A673 (cell line): ENCODE results near the gene OSBPL3. TPM values are rescaled to one million over a fixed set of nuclear protein-coding genes. Genes with fewer than 3 reads are reported as not detected.

ENCODE experiments used
- BruUV-seq: library from RNA; stranded (reverse); fragments of 400-500 nt; replicated peaks from 2 replicates; lab custom pipeline; 2021; lab: Mats Ljungman, UMichigan
- CTCF ChIA-PET: fragments of 300-600 bp; sonication (Branson Sonifier 250); formaldehyde crosslinking; loops from one replicate; lab custom pipeline; 2022; ENCODE audit warnings: antibody characterized with exemption; lab: Charles Lee
- POLR2A ChIA-PET: fragments of 300-600 bp; sonication (Branson Sonifier 250); formaldehyde crosslinking; loops from one replicate; lab custom pipeline; 2022; ENCODE audit warnings: antibody characterized with exemption; ENCODE audit not compliant: low non-redundant PET; lab: Charles Lee
- DNase-seq: peaks from one replicate; pipeline ENCODE4 v3.0.0-alpha.2; 2015; ENCODE audit warnings: low spot score
- H3K27ac ChIP-seq: fragments of 200-600 bp; sonication (generic); 2 replicates; pipeline ENCODE4 v1.5.1; 2016; ENCODE audit warnings: mixed run types, low read depth, mild to moderate bottlenecking, mixed read lengths, antibody characterized with exemption, low read length; ENCODE audit not compliant: poor library complexity, severe bottlenecking
- H3K27me3 ChIP-seq: fragments of 200-600 bp; sonication (generic); replicated peaks from 2 replicates; pipeline ENCODE4 v1.6.1; 2017; ENCODE audit warnings: mixed run types, low read depth, mild to moderate bottlenecking, mixed read lengths, antibody characterized with exemption, low read length; ENCODE audit not compliant: insufficient read depth, poor library complexity
- H3K36me3 ChIP-seq: fragments of 200-600 bp; sonication (generic); 2 replicates; pipeline ENCODE4 v1.6.1; 2016; ENCODE audit warnings: mixed run types, mild to moderate bottlenecking, mixed read lengths, antibody characterized with exemption, low read length; ENCODE audit not compliant: insufficient read depth, poor library complexity, severe bottlenecking
- H3K4me1 ChIP-seq: fragments of 200-600 bp; sonication (generic); 2 replicates; pipeline ENCODE4 v1.6.1; 2017; ENCODE audit warnings: mixed run types, mild to moderate bottlenecking, mixed read lengths, antibody characterized with exemption, low read length; ENCODE audit not compliant: insufficient read depth, poor library complexity, severe bottlenecking
- H3K4me3 ChIP-seq: fragments of 200-600 bp; sonication (generic); 2 replicates; pipeline ENCODE4 v1.5.1; 2016; ENCODE audit warnings: low read depth, mixed run types, mild to moderate bottlenecking, mixed read lengths, low read length; ENCODE audit not compliant: poor library complexity, severe bottlenecking
- H3K9me3 ChIP-seq: fragments of 200-600 bp; sonication (generic); 2 replicates; pipeline ENCODE4 v1.6.1; 2016; ENCODE audit warnings: mixed run types, low read depth, mild to moderate bottlenecking, mixed read lengths, antibody characterized with exemption, low read length; ENCODE audit not compliant: poor library complexity, severe bottlenecking
- EZH2 ChIP-seq: fragments of 200-600 bp; sonication (generic); IDR thresholded peaks from 2 replicates; pipeline ENCODE4 v1.6.1; 2017; ENCODE audit warnings: borderline replicate concordance, low read depth, mild to moderate bottlenecking, mixed read lengths, antibody characterized with exemption, low read length; ENCODE audit not compliant: poor library complexity, severe bottlenecking
- intact Hi-C: fragments of 100-400 bp; cut with micrococcal nuclease; formaldehyde crosslinking; loops from one replicate; pipeline ENCODE4 v1.10.0; 2022; ENCODE audit not compliant: unreplicated experiment
- total RNA-seq: library from RNA; stranded (reverse); gene quantifications from 2 replicates; pipeline ENCODE4 v1.2.3, GENCODE V29; 2021
- TF ChIP-seq, protein P1 (sequence below): fragments of 300-800, 200-600 bp; sonication (generic); conservative IDR thresholded peaks from 2 replicates; pipeline ENCODE4 v1.5.1; 2017; ENCODE audit warnings: low read depth, mild to moderate bottlenecking, antibody characterized with exemption, low read length, moderate library complexity, mixed read lengths

The OSBPL3 gene
- total RNA-seq, 1 experiment from 2014 or later: 21.4 TPM

DNA sequence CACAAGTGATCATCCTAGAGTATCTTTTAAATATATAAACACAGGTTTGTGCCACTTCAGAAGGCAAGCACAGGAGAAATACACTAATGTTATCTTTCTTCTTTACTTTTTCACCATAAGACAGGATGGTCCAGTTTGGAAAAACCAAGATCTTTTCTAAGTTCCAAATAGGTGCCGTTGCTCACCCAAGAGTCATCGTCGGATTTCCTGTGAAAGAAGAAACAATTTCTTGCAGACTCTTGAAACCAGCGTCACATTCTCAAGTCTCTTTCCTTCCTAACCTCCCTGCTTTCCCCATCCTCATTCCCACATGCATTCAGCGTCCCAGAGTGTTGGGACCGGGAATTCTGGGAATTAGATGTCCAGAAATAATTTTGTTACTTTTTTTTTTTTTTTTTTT lies 179.9 kb downstream of the OSBPL3 start:
- Histone ChIP-seq H3K9me3 (no peaks in the 10 kb centered on the region), H3K27me3 (no peaks in the 10 kb centered on the region), H3K36me3 (peaks cover 15% of the 10 kb centered on the region), H3K4me1 (peaks cover 8% of the 10 kb centered on the region), H3K27ac (no peak overlapping the region), H3K4me3 (no peak overlapping the region)
- BruUV-seq: no TSS peak
- intact Hi-C loops: no loop called here
- TF ChIP-seq EZH2: no peak
- TF ChIP-seq, protein P1, sequence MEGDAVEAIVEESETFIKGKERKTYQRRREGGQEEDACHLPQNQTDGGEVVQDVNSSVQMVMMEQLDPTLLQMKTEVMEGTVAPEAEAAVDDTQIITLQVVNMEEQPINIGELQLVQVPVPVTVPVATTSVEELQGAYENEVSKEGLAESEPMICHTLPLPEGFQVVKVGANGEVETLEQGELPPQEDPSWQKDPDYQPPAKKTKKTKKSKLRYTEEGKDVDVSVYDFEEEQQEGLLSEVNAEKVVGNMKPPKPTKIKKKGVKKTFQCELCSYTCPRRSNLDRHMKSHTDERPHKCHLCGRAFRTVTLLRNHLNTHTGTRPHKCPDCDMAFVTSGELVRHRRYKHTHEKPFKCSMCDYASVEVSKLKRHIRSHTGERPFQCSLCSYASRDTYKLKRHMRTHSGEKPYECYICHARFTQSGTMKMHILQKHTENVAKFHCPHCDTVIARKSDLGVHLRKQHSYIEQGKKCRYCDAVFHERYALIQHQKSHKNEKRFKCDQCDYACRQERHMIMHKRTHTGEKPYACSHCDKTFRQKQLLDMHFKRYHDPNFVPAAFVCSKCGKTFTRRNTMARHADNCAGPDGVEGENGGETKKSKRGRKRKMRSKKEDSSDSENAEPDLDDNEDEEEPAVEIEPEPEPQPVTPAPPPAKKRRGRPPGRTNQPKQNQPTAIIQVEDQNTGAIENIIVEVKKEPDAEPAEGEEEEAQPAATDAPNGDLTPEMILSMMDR: no peak
- CTCF ChIA-PET: interaction anchor here (1.8 kb wide), 1 partner anchor 12 kb away, joined by 7 read pairs; no protein-coding TSS in a partner anchor
- POLR2A ChIA-PET: no interaction called here
- no peak for DNase-seq

DNA sequence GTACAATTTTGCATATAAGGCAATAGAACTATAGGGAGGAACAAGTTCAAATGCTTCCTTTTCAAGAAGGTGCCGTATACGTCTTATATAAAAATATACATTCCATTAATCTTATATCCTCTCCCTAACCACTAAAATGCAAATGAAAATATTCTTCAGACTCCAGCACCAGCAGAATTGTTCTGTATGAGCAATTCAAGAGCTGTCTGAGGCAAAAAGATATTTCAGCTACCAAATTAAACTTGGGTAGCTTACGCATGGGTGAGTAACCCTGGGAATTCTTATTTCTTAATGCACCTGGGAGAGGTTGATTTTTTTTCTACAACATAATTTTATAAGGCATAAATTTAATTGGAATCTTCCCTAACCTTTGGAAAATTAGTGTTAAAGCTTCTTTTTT lies 180.5 kb downstream of the OSBPL3 start:
- Histone ChIP-seq H3K36me3 (peaks cover 15% of the 10 kb centered on the region), H3K27ac (no peak overlapping the region), H3K4me1 (peaks cover 8% of the 10 kb centered on the region), H3K9me3 (no peaks in the 10 kb centered on the region), H3K4me3 (no peak overlapping the region), H3K27me3 (no peaks in the 10 kb centered on the region)
- DNase-seq: no peak
- no TSS peak for BruUV-seq
- ChIA-PET POLR2A (no interaction called here), CTCF (interaction anchor here (1.8 kb wide), 1 partner anchor 13 kb away, joined by 7 read pairs; no protein-coding TSS in a partner anchor)
- TF ChIP-seq, protein P1: no peak
- no peak for TF ChIP-seq EZH2
- intact Hi-C loops: no loop called here

DNA sequence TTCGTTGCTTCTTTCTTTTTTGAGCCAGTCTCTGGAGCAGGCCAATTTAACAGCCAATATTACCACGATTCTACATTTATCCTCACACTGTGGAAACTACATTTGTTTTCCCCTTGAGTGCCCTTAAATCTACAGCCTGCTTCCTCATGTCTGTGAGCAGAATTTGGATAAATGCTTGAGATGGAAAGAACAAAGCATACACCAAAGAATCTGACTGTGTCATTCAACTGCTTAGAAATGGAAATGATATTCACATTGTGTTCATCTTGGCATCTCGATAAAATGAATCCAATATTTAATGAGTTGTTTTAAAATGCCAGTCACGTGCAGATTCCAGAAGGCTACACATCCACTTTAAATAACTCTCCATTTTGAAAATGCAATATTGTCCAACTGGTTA lies 181.7 kb downstream of the OSBPL3 start:
- ChIA-PET POLR2A (no interaction called here), CTCF (interaction anchor here (1.8 kb wide), 1 partner anchor 14 kb away, joined by 7 read pairs; no protein-coding TSS in a partner anchor)
- Histone ChIP-seq H3K9me3 (no peaks in the 10 kb centered on the region), H3K4me1 (peaks cover 8% of the 10 kb centered on the region), H3K36me3 (peaks cover 11% of the 10 kb centered on the region), H3K27me3 (no peaks in the 10 kb centered on the region), H3K27ac (no peak overlapping the region), H3K4me3 (no peak overlapping the region)
- intact Hi-C loops: no loop called here
- BruUV-seq: no TSS peak
- peak; percentile 66 for DNase-seq
- TF ChIP-seq EZH2: no peak
- TF ChIP-seq, protein P1: no peak
